Measurements from ENCODE around the gene ISOC1. TPM values are rescaled to one million over a fixed set of nuclear protein-coding genes. Genes with fewer than 3 reads are reported as not detected.

ISOC1 gene
- total and polyA plus RNA-seq, 8 donors, result 22.7 to 51.6 (median 41.7) TPM

DNA sequence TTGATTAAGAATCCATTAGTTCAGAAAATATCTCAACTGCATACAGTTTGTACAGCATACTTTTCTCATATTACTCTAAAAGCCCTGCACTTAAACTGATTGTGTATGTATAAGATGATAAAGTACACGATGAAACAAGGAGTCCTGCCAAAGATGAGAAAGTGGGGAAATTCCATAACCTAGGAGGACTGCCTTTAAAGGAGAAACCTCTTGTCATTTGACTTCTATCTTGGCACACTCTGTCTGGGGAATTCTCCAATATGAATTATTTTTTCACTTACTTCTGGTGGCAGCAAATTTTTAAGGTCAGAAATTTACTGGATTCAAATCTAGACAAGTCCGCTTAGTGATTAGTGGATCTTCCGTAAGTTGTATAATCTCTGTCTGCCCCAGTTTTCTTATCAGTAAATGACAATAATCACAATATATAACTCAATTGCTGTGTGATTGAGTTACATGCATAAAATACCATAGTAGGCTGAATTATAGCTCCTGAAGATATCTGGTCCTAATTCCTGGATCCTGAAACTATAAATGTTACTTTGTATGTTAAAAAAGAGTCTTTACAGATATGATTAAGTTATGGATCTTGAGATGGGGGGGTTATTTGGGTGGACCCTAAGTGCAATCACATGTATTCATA, 17.0 kb upstream of the ISOC1 start:
- no peak for TF ChIP-seq CTCF (IDR thresholded peaks at IDR 0.05)
- peaks cover 0 to 5% of the 10 kb centered on the region in 2 donors for H3K27me3 ChIP-seq
- intact Hi-C loops (cut with DNase I), result no loop called here
- ATAC-seq (no peak), DNase-seq (no peak)
- H3K36me3 ChIP-seq, result no peaks in the 10 kb centered on the region
- H3K9me3 ChIP-seq, result no peaks in the 10 kb centered on the region
- no peaks in the 10 kb centered on the region for H3K4me1 ChIP-seq
- no peak overlapping the region for H3K27ac ChIP-seq
- no peak overlapping the region for H3K4me3 ChIP-seq

DNA sequence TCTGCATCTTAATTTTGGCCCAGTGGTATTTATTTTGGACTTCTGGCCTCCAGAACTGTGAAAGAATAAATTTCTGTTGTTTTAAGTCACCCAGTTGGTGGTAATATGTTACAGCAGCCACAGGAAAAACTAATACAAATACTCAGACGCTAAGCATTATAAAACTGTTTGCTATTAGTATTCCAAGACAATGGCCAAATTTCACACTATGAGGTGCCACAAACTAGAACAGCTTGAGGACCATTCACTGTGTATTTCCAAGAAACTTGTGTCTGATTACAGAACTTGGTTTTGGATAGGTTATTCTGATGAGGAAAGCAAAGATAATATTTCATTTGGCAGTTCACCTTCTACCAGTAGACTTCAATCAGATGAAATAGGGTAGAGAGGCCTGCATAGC, 16.3 kb upstream of the ISOC1 start:
- DNase-seq, result no peak
- intact Hi-C loops (cut with DNase I), result no loop called here

GRCh38 chr5:129078660-129079059, 15.9 kb upstream of the ISOC1 start:
- intact Hi-C loops (cut with DNase I), result no loop called here
- H3K36me3 ChIP-seq, result no peaks in the 10 kb centered on the region
- H3K4me3 ChIP-seq, result no peak overlapping the region

More for the DNA sequence above, 16.3 kb upstream of the ISOC1 start:
- no peak for TF ChIP-seq CTCF (IDR thresholded peaks at IDR 0.05)
- no peak for ATAC-seq
- no peak overlapping the region for H3K4me3 ChIP-seq
- H3K36me3 ChIP-seq, result no peaks in the 10 kb centered on the region
- peaks cover 0 to 5% of the 10 kb centered on the region in 2 donors for H3K27me3 ChIP-seq
- H3K4me1 ChIP-seq, result no peaks in the 10 kb centered on the region
- no peak overlapping the region for H3K27ac ChIP-seq
- H3K9me3 ChIP-seq, result no peaks in the 10 kb centered on the region

GRCh38 chr5:129079496-129079895, 15.1 kb upstream of the ISOC1 start:
- no peaks in the 10 kb centered on the region for H3K4me1 ChIP-seq
- no peak for TF ChIP-seq CTCF (IDR thresholded peaks at IDR 0.05)
- peaks cover 0 to 5% of the 10 kb centered on the region in 2 donors for H3K27me3 ChIP-seq
- ATAC-seq, result no peak
- no peak overlapping the region for H3K27ac ChIP-seq
- no peaks in the 10 kb centered on the region for H3K36me3 ChIP-seq
- DNase-seq, result no peak
- H3K4me3 ChIP-seq, result no peak overlapping the region
- intact Hi-C loops (cut with DNase I), result no loop called here
- H3K9me3 ChIP-seq, result no peaks in the 10 kb centered on the region

More at GRCh38 chr5:129078660-129079059, 15.9 kb upstream of the ISOC1 start:
- DNase-seq, result no peak
- H3K9me3 ChIP-seq, result no peaks in the 10 kb centered on the region
- ATAC-seq, result no peak
- H3K27me3 ChIP-seq, result peaks cover 0 to 5% of the 10 kb centered on the region in 2 donors
- H3K27ac ChIP-seq, result no peak overlapping the region
- H3K4me1 ChIP-seq, result no peaks in the 10 kb centered on the region
- no peak for TF ChIP-seq CTCF (IDR thresholded peaks at IDR 0.05)

DNA sequence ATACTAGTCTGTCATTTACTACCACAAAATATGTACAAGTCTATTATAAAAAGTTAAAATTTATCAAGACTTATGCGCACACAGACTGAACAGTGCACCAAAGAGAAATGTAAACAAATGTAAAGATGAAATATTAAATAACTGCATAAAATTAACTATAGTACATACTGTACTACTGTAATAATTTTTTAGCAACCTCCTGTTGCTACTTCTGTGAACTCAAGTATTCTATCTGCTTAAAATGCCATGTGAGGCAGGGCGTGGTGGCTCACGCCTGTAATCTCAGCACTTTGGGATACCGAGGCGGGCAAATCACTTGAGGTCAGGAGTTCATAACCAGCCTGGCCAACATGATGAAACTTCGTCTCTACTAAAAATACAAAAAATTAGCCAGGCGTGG, 13.8 kb upstream of the ISOC1 start:
- Histone ChIP-seq H3K36me3 (no peaks in the 10 kb centered on the region), H3K9me3 (no peaks in the 10 kb centered on the region), H3K27ac (no peak overlapping the region), H3K4me3 (no peak overlapping the region), H3K27me3 (peaks cover 0 to 5% of the 10 kb centered on the region in 2 donors), H3K4me1 (no peaks in the 10 kb centered on the region)
- intact Hi-C loops (cut with DNase I), result no loop called here
- DNase-seq, result no peak
- no peak for ATAC-seq
- no peak for TF ChIP-seq CTCF (IDR thresholded peaks at IDR 0.05)

All from left lung (tissue), 10 donors.